Stimulated activated CD4-positive, alpha-beta T cell treated with anti-CD3 and anti-CD28 coated beads, Interleukin-4, amount 100 ng/mL, for 24 hours (primary cell): ENCODE data around the gene RPL15.
"Not testable (repeated sequence)": the region's sequence is repeated elsewhere in the genome, so short reads cannot be mapped to it uniquely, and the experiment has no call there.

Source experiments
- DNase-seq: peaks from one replicate; pipeline ENCODE4 v3.0.0-alpha.2; 2020

The RPL15 gene

DNA sequence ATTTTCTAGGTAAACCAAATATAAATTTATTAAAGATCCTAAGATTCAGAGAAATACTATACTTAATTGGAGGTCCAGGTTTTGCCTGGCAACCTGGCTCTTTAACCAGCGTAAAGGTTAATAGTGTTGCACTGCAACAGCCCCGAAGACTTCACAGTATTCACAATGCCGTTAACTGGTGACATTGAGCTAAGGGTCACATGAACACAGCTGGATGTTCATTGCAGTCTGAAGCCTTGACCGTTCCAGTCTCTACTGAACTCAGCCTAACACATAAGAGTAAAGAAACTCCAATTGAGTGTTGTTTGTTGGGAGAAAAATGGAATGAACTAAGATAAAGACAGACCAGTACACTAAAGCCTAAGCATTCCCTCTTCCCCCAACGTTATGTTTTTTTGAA lies 27.0 kb upstream of the RPL15 start:
- DNase-seq = no peak

DNA sequence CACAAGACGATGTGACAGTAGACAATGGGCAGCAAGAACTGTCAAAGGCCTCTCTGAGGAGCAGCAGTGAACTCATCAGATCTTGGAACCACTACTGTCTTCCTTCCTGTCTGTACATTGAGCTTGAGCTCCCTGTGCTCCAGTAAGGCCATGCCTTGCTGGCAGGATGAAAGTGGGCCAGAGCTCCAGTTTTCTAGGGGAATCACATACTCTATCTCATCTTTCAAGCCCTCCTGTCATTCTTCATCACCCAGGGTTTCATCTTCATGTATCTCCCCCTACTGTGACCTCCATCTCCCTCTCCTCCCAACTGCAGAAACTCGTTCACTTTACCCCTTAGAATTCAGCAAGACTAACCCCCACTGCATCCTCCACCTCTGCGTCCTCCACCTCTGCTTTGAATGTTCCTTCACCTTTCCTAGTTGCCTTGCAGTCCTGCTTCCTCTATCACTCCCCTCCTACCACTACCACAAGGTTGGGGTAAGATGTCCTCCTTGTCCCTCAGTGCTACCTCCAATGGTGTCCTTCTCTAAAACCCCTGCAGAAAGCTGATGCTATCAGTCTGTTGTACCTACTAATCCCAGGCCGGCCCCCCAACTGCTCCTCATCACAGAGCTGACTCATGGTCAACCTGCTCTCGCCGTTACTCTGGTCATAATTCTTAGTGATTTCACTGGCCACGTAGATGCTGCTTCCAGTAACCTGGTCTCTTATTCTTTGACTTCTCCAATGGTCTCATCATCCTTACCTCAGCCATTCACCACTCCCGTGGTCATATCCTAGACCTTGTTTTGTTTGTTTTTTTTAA lies 22.5 kb upstream of the RPL15 start:
- no peak for DNase-seq

GRCh38 chr3:23895181-23895580 lies 21.8 kb upstream of the RPL15 start:
- no peak for DNase-seq

DNA sequence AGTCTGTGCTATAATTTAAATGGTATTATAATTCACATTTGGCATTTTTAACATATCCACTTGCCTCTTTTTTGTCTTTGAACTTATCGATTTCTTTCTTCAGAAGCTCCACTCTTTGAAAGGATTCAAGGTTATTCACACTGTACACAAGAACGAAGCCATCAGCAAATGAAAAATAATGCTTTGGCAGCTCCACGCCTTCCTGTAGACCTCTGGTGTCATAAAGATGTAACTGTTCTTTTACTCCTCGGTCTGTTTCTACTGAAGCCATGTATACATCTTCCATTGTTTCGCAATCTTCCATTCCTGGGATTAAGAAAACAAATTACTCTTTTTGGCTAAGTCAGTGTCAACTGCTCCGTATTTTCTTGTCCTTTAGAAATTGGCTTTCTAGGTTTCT lies 16.2 kb upstream of the RPL15 start:
- no peak for DNase-seq

- no peak for DNase-seq
Observed at GRCh38 chr3:23904545-23904944, 12.4 kb upstream of the RPL15 start.

DNA sequence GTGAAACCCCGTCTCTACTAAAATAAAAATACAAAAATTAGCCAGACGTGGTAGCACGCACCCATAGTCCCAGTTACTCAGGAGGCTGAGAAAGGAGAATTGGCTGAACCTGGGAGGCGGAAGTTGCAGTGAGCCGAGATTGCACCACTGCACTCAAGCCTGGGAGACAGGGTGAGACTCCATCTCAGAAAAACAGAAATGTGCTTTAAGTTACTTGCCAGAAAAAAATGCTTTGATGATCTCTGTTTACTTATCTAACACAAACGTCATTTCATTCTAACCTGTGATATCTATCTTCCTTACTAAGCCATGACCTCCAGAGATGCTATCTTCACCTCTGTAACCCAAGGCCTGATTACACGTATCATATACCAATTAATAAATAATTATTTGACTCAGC lies 7.6 kb upstream of the RPL15 start:
- no peak for DNase-seq

GRCh38 chr3:23911397-23911796 lies 5.5 kb upstream of the RPL15 start:
- DNase-seq = no peak

GRCh38 chr3:23912335-23912734 lies 4.6 kb upstream of the RPL15 start:
- DNase-seq = not testable (repeated sequence)

- DNase-seq = no peak
Observed at GRCh38 chr3:23913182-23913581, 3.8 kb upstream of the RPL15 start.

DNA sequence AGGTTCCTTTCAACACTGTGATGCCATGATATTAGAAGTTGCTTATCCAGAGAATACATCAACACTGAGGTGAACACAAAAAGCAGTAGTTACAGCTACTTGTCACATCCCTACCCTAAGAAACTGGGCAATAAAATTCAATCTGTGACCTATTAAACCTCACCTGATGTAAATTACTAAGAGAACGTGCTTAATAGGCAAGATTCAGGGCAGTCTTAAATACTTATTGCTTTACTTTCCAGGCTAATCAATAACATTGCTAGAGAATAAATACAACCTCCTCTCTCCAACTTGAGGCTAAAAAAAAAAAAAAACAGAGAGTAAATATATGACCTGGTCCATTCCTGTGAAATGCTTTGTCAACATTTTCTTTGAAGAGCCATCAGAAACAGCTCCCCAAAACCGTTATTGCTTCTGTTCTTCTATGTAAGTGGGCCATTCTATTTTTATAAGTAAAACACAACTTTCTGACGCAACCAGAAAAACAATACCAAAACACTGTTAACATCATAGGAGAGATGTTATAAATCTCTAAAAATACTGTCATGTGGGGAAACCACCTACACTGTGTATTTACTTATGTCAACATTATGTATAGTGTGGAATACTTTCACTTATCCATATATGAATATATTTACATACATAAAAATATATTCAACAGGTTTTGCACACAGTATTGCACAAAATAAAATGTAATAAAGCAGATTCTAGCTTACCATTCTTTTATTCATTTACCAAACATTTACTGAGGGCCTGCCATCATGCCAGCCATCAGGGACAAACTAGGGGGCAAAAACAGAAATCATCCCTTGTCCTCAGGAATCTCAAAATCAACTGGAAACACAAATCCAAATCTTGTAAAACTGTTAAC lies 2.8 kb upstream of the RPL15 start:
- DNase-seq = no peak

DNA sequence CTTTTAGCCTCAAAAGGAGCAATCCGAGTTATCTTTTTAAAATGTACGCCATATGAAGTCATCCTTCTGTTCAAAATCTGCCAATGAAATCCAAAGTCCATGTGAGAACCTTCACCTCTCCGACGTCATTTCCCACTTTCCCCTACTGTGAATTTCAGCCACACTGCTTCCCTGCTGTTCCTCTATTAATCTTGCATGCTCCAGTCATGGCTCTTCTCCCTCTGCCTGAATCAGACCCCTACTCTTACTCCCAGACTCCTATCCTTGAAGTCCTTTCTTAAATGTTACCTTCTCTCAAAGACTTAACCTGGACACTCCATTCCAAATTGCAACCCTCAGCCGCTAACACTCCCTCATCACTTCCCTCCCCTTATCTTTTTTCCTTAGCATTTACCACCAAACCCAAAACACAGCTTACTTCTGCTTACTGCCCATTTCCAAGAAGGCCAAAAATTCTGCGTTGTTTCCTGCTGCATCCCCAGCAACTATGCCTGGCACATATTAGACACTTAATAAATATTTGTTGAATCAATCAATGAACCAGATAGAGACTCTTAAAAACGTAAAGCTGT lies 1.3 kb upstream of the RPL15 start:
- no peak for DNase-seq

DNA sequence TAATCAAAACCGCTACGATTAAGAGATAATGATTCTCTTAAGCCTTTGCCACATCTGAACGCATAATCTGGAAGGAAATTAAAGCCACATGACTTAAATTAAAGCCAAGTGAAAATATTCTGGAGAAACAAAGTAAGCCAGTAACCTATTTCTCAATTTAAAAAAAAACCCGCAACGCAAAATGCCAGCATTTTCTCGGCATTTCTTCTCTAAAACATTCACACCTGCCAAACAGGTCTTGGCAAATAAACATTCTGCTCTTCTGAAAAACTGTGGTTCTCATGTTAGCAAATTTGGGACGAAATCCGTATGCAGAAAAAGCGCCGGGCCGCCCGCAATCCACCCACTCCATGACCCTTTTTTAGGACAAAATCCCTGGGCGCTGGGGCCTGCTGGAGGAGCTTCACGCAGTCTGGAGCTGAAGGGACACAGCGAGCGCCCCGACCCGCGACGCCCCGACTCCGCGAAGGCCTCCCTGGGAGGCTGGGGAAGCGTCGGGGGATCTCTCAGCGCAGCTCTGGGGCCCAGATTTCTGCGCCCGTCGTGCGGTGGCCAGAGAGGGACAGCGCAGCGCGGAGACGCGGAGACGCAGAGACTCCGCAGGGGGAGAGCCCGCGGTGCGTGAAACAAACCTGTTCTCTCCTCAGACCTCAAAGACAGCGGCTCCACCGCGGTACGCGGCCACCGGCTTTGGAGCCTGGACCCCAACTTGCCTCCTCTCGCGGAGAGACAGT lies 613 bp upstream of the RPL15 start:
- DNase-seq = no peak

DNA sequence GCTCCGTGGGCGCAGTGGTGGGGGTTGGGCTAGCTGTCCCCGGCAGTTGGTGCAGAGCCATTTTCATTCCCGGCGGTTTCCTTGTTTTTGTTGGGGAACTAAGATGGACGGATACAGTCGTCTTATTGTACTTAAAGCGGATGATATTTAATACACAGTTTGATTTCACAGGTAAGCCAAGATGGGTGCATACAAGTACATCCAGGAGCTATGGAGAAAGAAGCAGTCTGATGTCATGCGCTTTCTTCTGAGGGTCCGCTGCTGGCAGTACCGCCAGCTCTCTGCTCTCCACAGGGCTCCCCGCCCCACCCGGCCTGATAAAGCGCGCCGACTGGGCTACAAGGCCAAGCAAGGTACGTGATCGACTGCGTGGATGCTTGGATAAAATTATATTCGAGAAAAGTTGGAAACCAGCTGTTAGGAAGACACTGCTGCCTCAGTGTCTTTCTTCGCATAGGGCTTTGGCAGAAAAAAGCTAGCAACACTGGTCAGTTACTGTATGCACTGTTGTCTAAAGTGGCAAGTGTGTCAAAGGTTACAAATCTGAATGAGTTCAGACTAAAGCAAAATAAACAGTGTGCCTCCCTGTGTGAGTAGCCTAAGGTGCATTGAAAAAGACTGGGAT lies 859 bp downstream of the RPL15 start:
- DNase-seq = not testable (repeated sequence)

DNA sequence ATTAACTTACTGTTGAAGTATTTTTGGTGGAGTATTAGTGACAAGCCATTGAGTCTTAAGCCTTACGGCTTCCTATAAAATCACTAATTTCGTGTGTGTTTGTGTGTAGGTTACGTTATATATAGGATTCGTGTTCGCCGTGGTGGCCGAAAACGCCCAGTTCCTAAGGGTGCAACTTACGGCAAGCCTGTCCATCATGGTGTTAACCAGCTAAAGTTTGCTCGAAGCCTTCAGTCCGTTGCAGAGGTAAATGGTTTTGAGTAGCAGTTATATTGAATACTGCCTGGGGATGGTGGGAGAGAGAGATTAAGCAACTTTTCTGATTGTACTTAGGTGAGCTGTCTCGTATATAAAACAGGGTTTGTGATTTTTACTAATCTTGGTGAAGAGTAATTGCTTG lies 1.4 kb downstream of the RPL15 start:
- DNase-seq = not testable (repeated sequence)

GRCh38 chr3:23919628-23920027 lies 2.7 kb downstream of the RPL15 start:
- DNase-seq = no peak

- no peak for DNase-seq
Observed at GRCh38 chr3:23920151-23920655, 3.3 kb downstream of the RPL15 start.

- no peak for DNase-seq
Observed at GRCh38 chr3:23921052-23921511, 4.2 kb downstream of the RPL15 start.

DNA sequence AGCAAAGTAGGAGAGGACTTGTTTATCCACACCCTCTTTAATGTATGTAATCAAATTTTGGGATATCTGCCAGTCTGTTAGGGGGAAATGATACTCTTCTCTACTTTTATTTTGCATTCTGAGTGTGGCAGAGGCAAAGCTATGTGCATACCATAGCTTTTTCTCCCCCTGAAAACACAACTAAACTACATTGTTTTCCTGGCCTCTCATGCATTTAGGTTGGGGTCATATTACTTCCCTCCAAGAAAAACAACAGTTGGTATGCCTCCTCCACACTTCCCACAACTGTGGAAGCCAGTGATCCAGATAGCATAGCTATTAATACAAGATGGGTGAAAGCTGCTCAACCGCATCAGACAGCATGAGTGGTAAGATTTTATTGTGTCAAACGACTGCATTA lies 6.9 kb downstream of the RPL15 start:
- DNase-seq = no peak

DNA sequence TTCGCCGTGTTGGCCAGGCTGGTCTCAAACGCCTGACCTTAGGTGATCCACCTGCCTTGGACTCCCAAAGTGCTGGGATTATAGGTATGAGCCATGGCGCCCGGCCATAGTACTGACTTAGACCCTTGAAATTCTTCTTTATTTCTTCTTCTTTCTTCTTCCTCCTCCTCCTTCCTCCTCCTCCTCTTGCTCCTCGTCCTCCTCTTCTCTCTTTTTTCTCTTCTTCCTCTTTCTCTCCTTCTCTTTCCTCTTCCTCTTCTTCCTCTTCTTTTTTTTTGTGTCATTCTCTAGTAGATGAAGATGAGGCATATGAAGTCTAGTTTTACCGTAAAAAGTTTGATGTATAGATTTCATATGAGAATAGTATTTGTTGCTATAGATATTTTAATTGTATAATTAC lies 9.3 kb downstream of the RPL15 start:
- no peak for DNase-seq

GRCh38 chr3:23926736-23927135 lies 9.8 kb downstream of the RPL15 start:
- no peak for DNase-seq

GRCh38 chr3:23928524-23928923 lies 11.6 kb downstream of the RPL15 start:
- no peak for DNase-seq

- DNase-seq = no peak
Observed at GRCh38 chr3:23931597-23931996, 14.7 kb downstream of the RPL15 start.
